DMS53 treated with DMSO at 0.1 percent for 48 hours (cell line): ENCODE data around the gene ZSCAN26.
"Not testable (repeated sequence)": the region's sequence is repeated elsewhere in the genome, so short reads cannot be mapped to it uniquely, and the experiment has no call there.

Experiments
- DNase-seq: peaks from one replicate; lab custom pipeline; 2025; ENCODE audit not compliant: unreplicated experiment; lab: John Stamatoyannopoulos, UW

The ZSCAN26 gene

DNA sequence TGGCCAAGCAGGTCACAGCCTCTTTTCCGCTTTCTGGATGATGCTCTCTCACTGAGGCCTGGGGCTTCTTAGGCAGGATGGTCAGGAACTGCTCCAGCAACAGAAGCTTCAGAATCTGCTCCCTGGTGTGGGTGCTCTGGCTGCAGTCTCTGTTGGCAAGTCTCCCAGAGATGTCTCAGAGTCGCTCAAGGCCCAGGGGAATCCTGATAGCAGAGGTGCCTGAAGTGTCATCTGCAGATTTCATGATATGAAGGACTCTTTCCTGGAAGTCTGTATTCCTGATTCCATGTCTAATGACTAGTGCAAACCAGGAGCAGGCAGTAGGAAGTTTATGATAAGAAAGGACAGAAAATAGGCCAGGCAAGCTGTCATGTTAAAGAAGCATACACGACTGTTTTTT lies 48.7 kb downstream of the ZSCAN26 start:
- no peak for DNase-seq

GRCh38 chr6:28317866-28318265 lies 50.9 kb downstream of the ZSCAN26 start:
- DNase-seq, result not testable (repeated sequence)

DNA sequence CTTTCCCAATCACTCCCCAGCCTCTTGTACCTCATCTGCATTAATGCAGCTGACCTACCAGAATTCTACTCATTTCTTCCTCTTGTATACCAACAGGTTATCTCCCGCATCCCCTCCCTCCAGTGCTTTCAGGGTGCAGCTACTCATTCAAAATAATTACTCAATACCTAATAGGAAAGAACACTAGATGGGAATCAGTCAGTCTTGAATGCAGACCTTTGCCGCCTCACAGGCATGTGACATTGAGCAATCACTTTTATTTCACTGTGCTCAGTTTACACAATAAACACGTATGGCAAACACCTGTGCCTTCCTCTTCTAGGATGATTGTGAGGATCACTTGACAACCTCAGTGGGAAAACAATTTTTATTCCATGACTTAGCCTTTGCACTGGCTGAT lies 55.7 kb downstream of the ZSCAN26 start:
- peak; percentile 61 for DNase-seq

DNA sequence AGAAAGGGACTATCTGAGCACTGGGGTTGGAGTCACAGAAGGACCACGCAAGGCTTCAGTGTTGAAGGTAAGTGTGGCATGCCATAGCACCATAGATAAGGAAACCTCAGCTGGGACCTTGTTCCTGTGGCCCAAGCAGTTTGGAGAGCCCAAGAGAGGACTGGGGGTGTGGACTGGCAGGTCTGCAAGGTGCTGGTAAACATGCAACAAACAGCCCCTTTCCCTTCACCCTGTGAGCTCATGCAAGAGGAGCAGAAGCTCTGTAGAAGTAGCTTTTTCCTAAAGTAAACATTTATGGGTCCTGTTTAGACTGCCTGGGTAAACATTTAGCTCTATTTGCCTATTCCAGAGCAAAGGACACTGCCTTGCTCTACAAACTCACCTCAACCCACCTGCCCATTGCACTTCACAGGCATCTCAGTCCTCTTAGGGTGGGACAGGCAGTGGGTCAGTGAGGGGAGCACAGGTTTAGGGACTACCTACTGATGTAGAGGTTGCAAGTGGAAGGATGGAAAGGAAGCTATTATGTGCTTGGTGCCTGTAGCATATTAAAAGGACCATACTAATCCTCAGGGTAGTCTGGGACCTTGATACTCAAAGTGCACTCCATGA lies 57.0 kb downstream of the ZSCAN26 start:
- DNase-seq, result peak; percentile 73

GRCh38 chr6:28326371-28326948 lies 59.5 kb downstream of the ZSCAN26 start:
- no peak for DNase-seq
